Activated gamma-delta T cell treated with anti-CD3 and anti-CD28 coated beads, Interleukin-2, amount 50 U/mL, for 16 hours (primary cell): ENCODE data around the gene ALDH18A1.
"Not testable (repeated sequence)": the region's sequence is repeated elsewhere in the genome, so short reads cannot be mapped to it uniquely, and the experiment has no call there.

ENCODE experiments used
- DNase-seq: peaks from one replicate; pipeline ENCODE4 v3.0.0-alpha.2; 2020; ENCODE audit warnings: low read depth

The ALDH18A1 gene

GRCh38 chr10:95650232-95650631 lies 6.3 kb downstream of the ALDH18A1 start:
- DNase-seq = no peak

GRCh38 chr10:95648138-95648537 lies 8.4 kb downstream of the ALDH18A1 start:
- DNase-seq = no peak

GRCh38 chr10:95646160-95646559 lies 10.4 kb downstream of the ALDH18A1 start:
- no peak for DNase-seq

GRCh38 chr10:95644901-95645300 lies 11.6 kb downstream of the ALDH18A1 start:
- DNase-seq = no peak

GRCh38 chr10:95640891-95641315 lies 15.6 kb downstream of the ALDH18A1 start:
- DNase-seq = no peak

GRCh38 chr10:95637911-95638310 lies 18.6 kb downstream of the ALDH18A1 start:
- DNase-seq = no peak

GRCh38 chr10:95637140-95637539 lies 19.4 kb downstream of the ALDH18A1 start:
- DNase-seq = no peak

GRCh38 chr10:95635319-95635733 lies 21.2 kb downstream of the ALDH18A1 start:
- no peak for DNase-seq

GRCh38 chr10:95628786-95629185 lies 27.7 kb downstream of the ALDH18A1 start:
- no peak for DNase-seq

GRCh38 chr10:95626500-95626899 lies 30.0 kb downstream of the ALDH18A1 start:
- DNase-seq = no peak

GRCh38 chr10:95620415-95620814 lies 36.1 kb downstream of the ALDH18A1 start:
- DNase-seq = not testable (repeated sequence)

GRCh38 chr10:95618101-95618500 lies 38.4 kb downstream of the ALDH18A1 start:
- DNase-seq = no peak

- DNase-seq = no peak
These were observed 40.1 kb downstream of the ALDH18A1 start for GRCh38 chr10:95616446-95616845.

GRCh38 chr10:95613330-95613729 lies 43.2 kb downstream of the ALDH18A1 start:
- DNase-seq = no peak

GRCh38 chr10:95610727-95611126 lies 45.8 kb downstream of the ALDH18A1 start:
- no peak for DNase-seq

- no peak for DNase-seq
These were observed 49.6 kb downstream of the ALDH18A1 start for GRCh38 chr10:95606922-95607321.

GRCh38 chr10:95605163-95605562 lies 51.3 kb downstream of the ALDH18A1 start:
- no peak for DNase-seq

GRCh38 chr10:95604630-95605029 lies 51.9 kb downstream of the ALDH18A1 start:
- no peak for DNase-seq

- DNase-seq = no peak
These were observed 54.1 kb downstream of the ALDH18A1 start for GRCh38 chr10:95602382-95602781.

GRCh38 chr10:95601116-95601719 lies 55.3 kb downstream of the ALDH18A1 start:
- DNase-seq = peak; percentile 6

GRCh38 chr10:95600158-95600557 lies 56.4 kb downstream of the ALDH18A1 start:
- no peak for DNase-seq

GRCh38 chr10:95597788-95598187 lies 58.7 kb downstream of the ALDH18A1 start:
- DNase-seq = no peak

GRCh38 chr10:95588025-95588424 lies 68.5 kb downstream of the ALDH18A1 start:
- DNase-seq = no peak

GRCh38 chr10:95579835-95580535 lies 76.5 kb downstream of the ALDH18A1 start:
- DNase-seq = no peak
